ENCODE measurements around the gene LYRM4. TPM values are rescaled to one million over a fixed set of nuclear protein-coding genes. Genes with fewer than 3 reads are reported as not detected.

LYRM4 gene
- total RNA-seq, 6 experiments from 2014 or later, result 26.8 to 36.3 (median 30.2) TPM

GRCh38 chr6:5179917-5180316, 80.8 kb downstream of the LYRM4 start:
- no peaks in the 10 kb centered on the region; the same call in 1 of the 2 replicates for H3K36me3 Mint-ChIP-seq (ENCODE audit: low read depth)

GRCh38 chr6:5178806-5179205, 81.9 kb downstream of the LYRM4 start:
- no peak for DNase-seq
- no peaks in the 10 kb centered on the region; the same call in 1 of the 2 replicates for H3K36me3 Mint-ChIP-seq (ENCODE audit: low read depth)
- H3K4me1 Mint-ChIP-seq (ENCODE audit: low read depth), result no peaks in the 10 kb centered on the region
- TF ChIP-seq CTCF (IDR thresholded peaks at IDR 0.05), result no peak
- no peak overlapping the region for H3K27ac Mint-ChIP-seq
- H3K27me3 Mint-ChIP-seq (ENCODE audit: insufficient read depth), result no peaks in the 10 kb centered on the region; the same call in none of the 2 replicates
- H3K4me3 Mint-ChIP-seq, result no peak overlapping the region
- no peaks in the 10 kb centered on the region for H3K9me3 Mint-ChIP-seq

More at GRCh38 chr6:5179917-5180316, 80.8 kb downstream of the LYRM4 start:
- H3K9me3 Mint-ChIP-seq, result no peaks in the 10 kb centered on the region
- H3K27me3 Mint-ChIP-seq (ENCODE audit: insufficient read depth), result peaks cover under 1% of the 10 kb centered on the region
- no peaks in the 10 kb centered on the region for H3K4me1 Mint-ChIP-seq (ENCODE audit: low read depth)
- TF ChIP-seq CTCF (IDR thresholded peaks at IDR 0.05), result no peak
- no peak overlapping the region for H3K27ac Mint-ChIP-seq
- no peak overlapping the region for H3K4me3 Mint-ChIP-seq
- no peak for DNase-seq

- Mint-ChIP-seq H3K4me3 (no peak overlapping the region), H3K27me3 (ENCODE audit: insufficient read depth) (no peaks in the 10 kb centered on the region), H3K4me1 (ENCODE audit: low read depth) (peaks cover 8% of the 10 kb centered on the region; the same call in 1 of the 2 replicates), H3K9me3 (no peaks in the 10 kb centered on the region), H3K36me3 (ENCODE audit: low read depth) (no peaks in the 10 kb centered on the region), H3K27ac (no peak overlapping the region)
- TF ChIP-seq CTCF (IDR thresholded peaks at IDR 0.05), result no peak
- DNase-seq, result no peak
Observed at GRCh38 chr6:5175635-5176034, 85.1 kb downstream of the LYRM4 start.

- H3K36me3 Mint-ChIP-seq (ENCODE audit: low read depth), result no peaks in the 10 kb centered on the region
- no peak for DNase-seq
- peak; percentile 68 for TF ChIP-seq CTCF (IDR thresholded peaks at IDR 0.05)
- no peaks in the 10 kb centered on the region for H3K9me3 Mint-ChIP-seq
- H3K4me3 Mint-ChIP-seq, result no peak overlapping the region
- H3K27me3 Mint-ChIP-seq (ENCODE audit: insufficient read depth), result no peaks in the 10 kb centered on the region
- H3K27ac Mint-ChIP-seq, result no peak overlapping the region
- H3K4me1 Mint-ChIP-seq (ENCODE audit: low read depth), result peaks cover 8% of the 10 kb centered on the region; the same call in 1 of the 2 replicates
Observed at GRCh38 chr6:5174756-5175549, 85.8 kb downstream of the LYRM4 start.

- no peak overlapping the region for H3K4me3 Mint-ChIP-seq
- no peak overlapping the region for H3K27ac Mint-ChIP-seq
- H3K4me1 Mint-ChIP-seq (ENCODE audit: low read depth), result peaks cover 8% of the 10 kb centered on the region; the same call in 1 of the 2 replicates
- TF ChIP-seq CTCF (IDR thresholded peaks at IDR 0.05), result no peak
- H3K36me3 Mint-ChIP-seq (ENCODE audit: low read depth), result no peaks in the 10 kb centered on the region
- no peak for DNase-seq
- no peaks in the 10 kb centered on the region for H3K9me3 Mint-ChIP-seq
- no peaks in the 10 kb centered on the region for H3K27me3 Mint-ChIP-seq (ENCODE audit: insufficient read depth)
Observed at GRCh38 chr6:5174244-5174643, 86.5 kb downstream of the LYRM4 start.
